SH-SY5Y (cell line): Measurements from ENCODE around the gene ADORA3.

ENCODE experiments used
- GATA2 ChIP-seq: IDR thresholded peaks from 2 replicates; pipeline ENCODE4 v1.6.1; 2011; ENCODE audit warnings: mild to moderate bottlenecking, low read depth, low read length
- GATA3 ChIP-seq: IDR thresholded peaks from 2 replicates; pipeline ENCODE4 v1.6.1; 2011; ENCODE audit warnings: low read depth, mild to moderate bottlenecking, low read length, moderate library complexity

- TF ChIP-seq GATA2 = no peak
- no peak for TF ChIP-seq GATA3
These were observed 4.2 kb upstream of the ADORA3 start for GRCh38 chr1:111507411-111508201.
